Activated naive CD8-positive, alpha-beta T cell treated with anti-CD3 and anti-CD28 coated beads, Interleukin-2, amount 50 U/mL, for 16 hours (primary cell): ENCODE results near the gene DSPP.

Experiments used
- DNase-seq: peaks from one replicate; pipeline ENCODE4 v3.0.0-alpha.2; 2020; ENCODE audit warnings: low read depth, low spot score

The DSPP gene

DNA sequence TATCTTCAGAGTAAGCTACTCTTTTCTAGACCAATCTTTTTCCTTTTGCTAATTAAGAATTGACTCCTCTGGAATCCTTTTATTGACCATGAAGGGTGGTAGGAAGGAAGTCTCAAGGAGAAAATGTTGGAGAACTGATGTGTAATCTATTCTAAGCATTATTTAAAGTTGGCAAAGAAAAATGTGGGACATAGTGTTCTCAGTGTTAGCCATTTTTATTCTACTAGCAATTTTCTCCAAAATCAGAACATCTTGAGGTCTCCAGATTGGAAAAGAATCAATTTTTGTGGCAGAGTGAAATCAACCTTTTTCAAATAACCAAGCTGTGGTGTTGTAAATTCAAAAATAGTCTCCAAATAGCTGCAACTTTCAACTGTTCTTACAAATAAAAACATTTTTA, 23.3 kb downstream of the DSPP start:
- DNase-seq = no peak

DNA sequence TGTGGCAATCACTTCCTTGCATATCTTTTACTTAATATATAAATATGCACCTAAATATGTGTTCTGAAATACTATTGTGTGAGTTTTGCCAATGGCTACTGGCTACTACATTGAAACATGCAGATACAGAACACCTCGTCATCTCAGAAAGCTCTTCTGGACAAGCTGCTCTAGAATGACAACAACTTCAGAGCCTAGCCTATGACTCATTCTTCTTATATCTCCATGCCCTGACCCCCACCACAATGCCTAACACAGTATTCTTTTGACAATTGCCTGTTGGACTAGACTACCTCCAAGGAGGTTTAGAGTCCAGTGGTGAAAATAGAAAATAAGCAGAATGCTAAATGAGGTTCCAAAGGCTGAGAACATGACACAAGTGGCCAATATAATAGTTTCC, 24.1 kb downstream of the DSPP start:
- DNase-seq = no peak

DNA sequence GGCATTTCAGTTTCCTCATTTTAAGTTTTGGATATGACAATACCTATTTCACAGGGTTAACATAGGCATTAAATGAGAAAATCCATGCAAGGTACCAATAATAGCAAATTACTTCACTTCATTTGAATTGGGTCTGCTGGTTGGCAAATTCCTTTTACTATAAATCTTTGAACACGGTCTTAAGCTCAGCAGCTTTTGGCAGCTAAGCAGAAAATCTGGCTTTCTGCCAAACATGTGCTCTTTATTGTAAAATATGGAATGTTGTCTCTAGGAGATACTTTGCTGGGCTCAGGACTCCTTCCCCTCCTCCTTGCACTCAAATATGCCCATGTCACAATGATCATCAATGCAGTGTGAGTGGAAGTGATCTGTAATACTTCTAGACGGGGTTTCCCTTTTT, 24.9 kb downstream of the DSPP start:
- no peak for DNase-seq

DNA sequence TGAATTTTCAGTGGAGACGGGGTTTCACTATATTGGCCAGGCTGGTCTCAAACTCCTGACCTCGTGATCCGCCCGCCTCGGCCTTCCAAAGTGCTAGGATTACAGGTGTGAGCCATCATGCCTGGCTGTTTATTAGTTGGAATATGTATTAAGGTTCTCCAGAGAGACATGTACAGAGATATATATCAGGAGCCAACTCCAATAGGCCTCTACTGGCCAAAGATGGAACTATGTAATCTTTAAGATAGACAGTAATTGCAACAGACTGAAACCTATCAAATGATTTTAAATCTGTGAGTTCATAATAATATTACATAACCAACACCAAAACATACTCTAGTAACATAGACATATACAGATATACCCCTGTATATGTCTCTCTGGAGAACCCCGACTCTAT, 36.0 kb downstream of the DSPP start:
- DNase-seq = no peak

DNA sequence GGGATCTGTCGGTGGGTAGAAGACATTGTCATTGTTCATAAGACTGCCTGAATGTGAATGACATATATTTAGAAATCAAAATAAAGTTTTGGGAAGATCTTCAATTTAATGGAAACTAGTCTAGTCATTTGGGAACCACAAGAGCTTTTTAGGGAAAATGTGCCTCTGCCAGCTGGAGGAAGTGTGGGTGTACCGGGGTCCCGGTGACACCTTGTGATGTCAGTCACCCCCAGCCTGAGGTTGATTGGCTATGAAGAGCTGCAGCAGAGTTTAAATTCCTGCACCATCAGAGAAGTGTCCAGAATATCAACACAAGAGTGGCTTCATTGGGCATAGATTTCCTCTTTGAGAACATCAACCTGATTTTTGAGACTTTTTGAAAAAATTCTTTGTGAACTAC, 41.7 kb downstream of the DSPP start, which contains the start of gene DMP1:
Gene DMP1, plus strand, starts transcription at position 301 of the 400 bp plus-strand sequence. CDS start 6,213 bp downstream, outside the sequence.
- DNase-seq = no peak

DNA sequence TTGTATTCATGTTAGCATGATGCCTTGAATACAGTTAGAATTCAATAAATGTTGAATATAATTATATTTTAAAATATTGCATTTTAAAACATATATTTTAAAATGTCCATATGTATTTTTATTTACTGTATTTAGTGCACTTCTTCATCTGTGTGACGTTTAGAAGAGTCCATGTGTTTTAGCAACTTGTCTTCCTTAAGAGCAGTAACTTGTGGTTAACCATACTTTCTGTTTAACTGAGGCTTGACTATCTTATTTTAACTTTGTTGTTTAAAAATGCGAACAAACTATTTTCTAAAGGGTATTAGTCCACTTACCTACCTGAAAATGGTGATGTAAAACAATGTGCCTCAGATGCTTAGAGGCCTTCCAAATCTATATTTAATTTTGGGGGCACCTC, 42.6 kb downstream of the DSPP start:
- DNase-seq = no peak

DNA sequence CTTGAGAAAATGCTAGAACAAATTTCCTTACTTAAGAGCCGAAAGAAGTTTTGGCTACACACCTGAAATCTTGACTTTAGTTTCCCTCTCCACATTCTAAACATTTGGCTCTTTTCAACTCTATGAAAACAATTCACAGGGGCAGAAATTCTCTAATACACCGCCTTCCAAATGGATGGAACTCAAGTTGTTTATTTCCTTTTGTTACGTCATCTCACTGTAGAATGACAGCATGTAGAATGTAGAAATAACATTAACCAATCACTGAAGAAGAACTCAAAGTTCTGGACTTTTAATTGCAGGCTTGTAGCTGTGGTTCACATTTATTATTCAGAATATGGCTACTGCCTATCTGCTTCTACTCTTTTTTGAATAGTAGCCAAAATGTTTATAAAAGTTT, 43.6 kb downstream of the DSPP start:
- DNase-seq = no peak

DNA sequence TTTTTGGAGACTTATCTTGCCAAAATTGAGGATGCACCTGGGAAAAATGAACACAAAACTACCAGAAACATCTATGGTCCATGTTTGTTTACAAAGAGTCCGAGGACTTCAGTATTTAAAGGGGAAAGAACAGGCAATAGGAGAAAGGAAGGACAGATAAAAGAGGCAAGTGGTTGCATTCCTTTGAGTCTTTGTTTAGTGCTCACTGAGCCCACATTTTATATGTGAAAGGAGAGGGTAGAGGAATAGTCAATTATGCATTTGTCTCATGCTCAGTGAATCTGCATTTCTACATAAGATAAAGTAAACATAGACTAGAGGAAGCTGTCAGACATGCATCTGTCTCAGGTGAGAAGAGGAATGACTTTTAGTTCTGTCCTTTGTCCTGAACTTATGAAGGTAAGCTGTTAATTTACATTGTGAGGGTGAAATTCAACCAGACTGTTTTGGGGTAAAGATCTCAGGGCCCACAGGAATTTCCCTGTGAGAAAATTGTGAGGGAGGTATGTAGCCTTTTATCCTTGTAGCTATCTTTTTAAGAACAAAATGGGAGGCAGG, 46.2 kb downstream of the DSPP start:
- DNase-seq = no peak

DNA sequence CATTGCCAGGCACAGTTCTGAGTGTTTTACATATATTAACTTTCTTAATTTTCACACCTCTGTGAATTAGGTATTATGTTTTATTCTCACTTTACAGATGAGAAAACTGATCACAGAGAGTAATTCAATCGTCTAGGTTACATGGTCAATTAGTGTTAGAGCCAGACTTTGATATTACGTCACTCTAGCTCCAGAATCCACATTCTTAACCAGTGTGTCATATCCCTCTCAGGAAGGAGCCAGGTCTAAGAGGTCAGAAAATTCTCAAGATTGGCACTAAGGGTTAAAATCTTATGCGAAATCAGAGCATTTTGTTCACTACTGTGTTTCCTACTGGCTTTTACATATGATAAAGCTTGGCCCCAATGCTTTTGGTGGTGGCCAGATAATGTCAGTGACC, 49.2 kb downstream of the DSPP start:
- no peak for DNase-seq

DNA sequence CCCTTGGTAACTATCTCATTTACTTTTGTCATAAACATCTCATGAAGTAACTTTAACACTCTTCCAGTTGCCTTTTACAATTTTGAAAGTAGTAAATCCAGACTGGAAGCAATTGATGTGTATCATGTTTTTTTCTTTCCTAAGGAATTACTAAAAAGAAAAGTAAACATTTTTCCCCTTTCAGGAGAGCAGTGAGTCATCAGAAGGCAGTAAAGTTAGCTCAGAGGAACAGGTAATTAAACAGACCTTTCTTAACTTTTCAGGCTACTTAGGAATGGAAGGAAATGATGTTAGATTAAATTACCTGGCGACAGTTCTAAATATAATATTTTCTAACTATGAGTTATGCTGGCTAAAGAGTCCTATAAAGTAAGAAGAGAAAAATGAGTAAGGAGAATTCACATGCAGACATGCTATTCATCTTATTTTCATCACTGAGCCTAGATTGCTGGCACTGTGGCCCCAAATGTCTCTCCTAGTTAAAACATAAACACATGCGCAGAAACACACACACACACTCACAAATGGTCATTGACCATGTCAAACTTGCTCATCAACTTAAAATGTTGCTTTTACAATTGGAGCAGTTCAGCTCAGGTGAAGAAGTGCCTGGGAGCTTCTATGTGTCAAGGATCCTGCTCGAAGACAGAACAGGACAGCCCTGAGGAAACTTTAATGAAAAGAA, 51.1 kb downstream of the DSPP start:
- DNase-seq = no peak

DNA sequence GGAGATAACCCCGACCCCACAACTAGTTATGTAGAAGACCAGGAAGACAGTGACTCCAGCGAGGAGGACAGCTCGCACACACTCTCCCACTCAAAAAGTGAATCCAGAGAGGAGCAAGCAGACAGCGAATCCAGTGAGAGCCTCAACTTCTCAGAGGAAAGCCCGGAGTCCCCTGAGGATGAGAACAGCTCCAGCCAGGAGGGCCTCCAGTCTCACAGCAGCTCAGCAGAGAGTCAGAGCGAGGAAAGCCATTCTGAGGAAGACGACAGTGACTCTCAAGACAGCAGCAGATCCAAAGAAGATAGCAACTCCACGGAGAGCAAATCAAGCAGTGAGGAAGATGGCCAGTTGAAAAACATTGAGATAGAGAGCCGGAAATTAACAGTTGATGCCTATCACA, 54.5 kb downstream of the DSPP start:
- DNase-seq = no peak
